ENCODE measurements around the gene IER5.

- TF ChIP-seq, protein P1, sequence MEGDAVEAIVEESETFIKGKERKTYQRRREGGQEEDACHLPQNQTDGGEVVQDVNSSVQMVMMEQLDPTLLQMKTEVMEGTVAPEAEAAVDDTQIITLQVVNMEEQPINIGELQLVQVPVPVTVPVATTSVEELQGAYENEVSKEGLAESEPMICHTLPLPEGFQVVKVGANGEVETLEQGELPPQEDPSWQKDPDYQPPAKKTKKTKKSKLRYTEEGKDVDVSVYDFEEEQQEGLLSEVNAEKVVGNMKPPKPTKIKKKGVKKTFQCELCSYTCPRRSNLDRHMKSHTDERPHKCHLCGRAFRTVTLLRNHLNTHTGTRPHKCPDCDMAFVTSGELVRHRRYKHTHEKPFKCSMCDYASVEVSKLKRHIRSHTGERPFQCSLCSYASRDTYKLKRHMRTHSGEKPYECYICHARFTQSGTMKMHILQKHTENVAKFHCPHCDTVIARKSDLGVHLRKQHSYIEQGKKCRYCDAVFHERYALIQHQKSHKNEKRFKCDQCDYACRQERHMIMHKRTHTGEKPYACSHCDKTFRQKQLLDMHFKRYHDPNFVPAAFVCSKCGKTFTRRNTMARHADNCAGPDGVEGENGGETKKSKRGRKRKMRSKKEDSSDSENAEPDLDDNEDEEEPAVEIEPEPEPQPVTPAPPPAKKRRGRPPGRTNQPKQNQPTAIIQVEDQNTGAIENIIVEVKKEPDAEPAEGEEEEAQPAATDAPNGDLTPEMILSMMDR (conservative IDR thresholded peaks at IDR 0.05) = no peak
- TF ChIP-seq EZH2 (IDR thresholded peaks at IDR 0.05; ENCODE audit: low read depth) = no peak
Measured at GRCh38 chr1:181111559-181111958, 23.1 kb downstream of the IER5 start.

Measured in PC-9 (cell line).